GM21619 (cell line): ENCODE results near the gene AP3B2.
"Not testable (repeated sequence)": the region's sequence is repeated elsewhere in the genome, so short reads cannot be mapped to it uniquely, and the experiment has no call there.

Experiments used
- ATAC-seq: cut with Tn5 transposase; IDR thresholded peaks from one replicate; pipeline ENCODE4 v1.9.1; 2021; ENCODE audit not compliant: unreplicated experiment

AP3B2 gene

GRCh38 chr15:82650046-82650670 is 59.5 kb downstream of the AP3B2 start:
- no peak for ATAC-seq

GRCh38 chr15:82649226-82649999 is 60.3 kb downstream of the AP3B2 start:
- no peak for ATAC-seq

- ATAC-seq: no peak
Observed at GRCh38 chr15:82648257-82649103, 61.2 kb downstream of the AP3B2 start.

- no peak for ATAC-seq
Observed at GRCh38 chr15:82647835-82648256, 61.8 kb downstream of the AP3B2 start.

GRCh38 chr15:82647045-82647834 is 62.4 kb downstream of the AP3B2 start, which contains the start of gene CPEB1:
TSS of gene CPEB1 (minus strand) at chr15:82647363. CDS start at chr15:82628459, 18,904 bp downstream.
- no peak for ATAC-seq

GRCh38 chr15:82646250-82647044 is 63.2 kb downstream of the AP3B2 start:
- no peak for ATAC-seq

- ATAC-seq: not testable (repeated sequence)
Observed at GRCh38 chr15:82644967-82645852, 64.5 kb downstream of the AP3B2 start.

- ATAC-seq: no peak
Observed at GRCh38 chr15:82643992-82644391, 65.7 kb downstream of the AP3B2 start.

GRCh38 chr15:82642656-82643055 is 67.0 kb downstream of the AP3B2 start:
- no peak for ATAC-seq

- no peak for ATAC-seq
Observed at GRCh38 chr15:82641129-82641798, 68.4 kb downstream of the AP3B2 start.

- ATAC-seq: no peak
Observed at GRCh38 chr15:82640672-82641071, 69.0 kb downstream of the AP3B2 start.

- no peak for ATAC-seq
Observed at GRCh38 chr15:82635798-82636197, 73.9 kb downstream of the AP3B2 start.

GRCh38 chr15:82630033-82630432 is 79.6 kb downstream of the AP3B2 start:
- no peak for ATAC-seq

GRCh38 chr15:82625136-82625535 is 84.5 kb downstream of the AP3B2 start:
- ATAC-seq: no peak

GRCh38 chr15:82624438-82624837 is 85.2 kb downstream of the AP3B2 start:
- ATAC-seq: no peak

- no peak for ATAC-seq
Observed at GRCh38 chr15:82624008-82624407, 85.7 kb downstream of the AP3B2 start.

- no peak for ATAC-seq
Observed at GRCh38 chr15:82621970-82622369, 87.7 kb downstream of the AP3B2 start.

GRCh38 chr15:82613747-82614146 is 95.9 kb downstream of the AP3B2 start:
- ATAC-seq: no peak
